H1 (cell line): Measurements from ENCODE around the gene TMBIM1. TPM values are rescaled to one million over a fixed set of nuclear protein-coding genes. Genes with fewer than 3 reads are reported as not detected.

Experiments used
- CTCF ChIA-PET: fragments of 300-600 bp; sonication (Branson Sonifier 250); formaldehyde crosslinking; loops from one replicate; lab custom pipeline; 2021; ENCODE audit not compliant: partially characterized antibody; lab: Charles Lee
- POLR2A ChIA-PET: fragments of 300-600 bp; sonication (Branson Sonifier 250); formaldehyde crosslinking; loops from one replicate; lab custom pipeline; 2021; ENCODE audit warnings: inconsistent platforms; ENCODE audit not compliant: partially characterized antibody; lab: Charles Lee
- DNase-seq, 2 experiments: peaks; one replicate each; pipeline versions ENCODE4 v3.0.0 to v3.0.0-alpha.2; 2010 to 2022; ENCODE audit warnings: low spot score in 2 of 2, low read depth in 1 of 2, mixed read lengths in 1 of 2
- FAIRE-seq: peaks from 2 replicates; lab custom pipeline; 2011; peaks lifted over from hg19 to GRCh38; lab: Jason Lieb, UNC
- H2AFZ ChIP-seq: 2 replicates; pipeline ENCODE4 v1.8.1; 2012; ENCODE audit warnings: low read length, inconsistent platforms
- H2AK5ac ChIP-seq: 2 replicates; pipeline ENCODE4 v1.6.1; 2013; ENCODE audit warnings: low read depth, low read length
- H2BK120ac ChIP-seq: replicated peaks from 2 replicates; pipeline ENCODE3; 2013; ENCODE audit warnings: low read depth, low read length, inconsistent platforms
- H2BK12ac ChIP-seq: 2 replicates; pipeline ENCODE4 v1.6.1; 2013; ENCODE audit warnings: low read depth, low read length
- H2BK15ac ChIP-seq: 2 replicates; pipeline ENCODE4 v1.6.1; 2013; ENCODE audit warnings: low read length
- H2BK20ac ChIP-seq: 2 replicates; pipeline ENCODE4 v1.6.1; 2013; ENCODE audit warnings: low read length
- H2BK5ac ChIP-seq: 2 replicates; pipeline ENCODE4 v1.6.1; 2013; ENCODE audit warnings: low read depth, low read length
- H3K14ac ChIP-seq: 2 replicates; pipeline ENCODE4 v1.6.1; 2013; ENCODE audit warnings: inconsistent platforms; ENCODE audit not compliant: insufficient read length
- H3K18ac ChIP-seq: 2 replicates; pipeline ENCODE4 v1.6.1; 2013; ENCODE audit warnings: low read length; ENCODE audit errors: extremely low read depth
- H3K23ac ChIP-seq: 2 replicates; pipeline ENCODE4 v1.6.1; 2013; ENCODE audit warnings: inconsistent platforms; ENCODE audit not compliant: insufficient read length
- H3K23me2 ChIP-seq: 2 replicates; pipeline ENCODE4 v1.6.1; 2013; ENCODE audit warnings: low read depth, low read length
- H3K27ac ChIP-seq: 2 replicates; pipeline ENCODE4 v1.6.1; 2011; ENCODE audit warnings: low read depth, low read length, inconsistent platforms
- H3K27me3 ChIP-seq, 4 experiments: replicated peaks in 1 of 4; 1 replicate in 1 of 4; 2 replicates in 3 of 4; pipeline versions ENCODE4 v1.6.1 to v1.8.1; 2011 to 2013; ENCODE audit warnings: low read length in 3 of 4, mild to moderate bottlenecking in 3 of 4, inconsistent platforms in 2 of 4, mixed read lengths in 2 of 4, moderate library complexity in 1 of 4; ENCODE audit not compliant: control insufficient read depth in 3 of 4, insufficient read depth in 3 of 4; ENCODE audit errors: extremely low read depth in 1 of 4
- H3K36me3 ChIP-seq, 4 experiments: 2 replicates each; pipeline versions ENCODE4 v1.6.1 to v1.8.1; 2011 to 2013; ENCODE audit warnings: mild to moderate bottlenecking in 4 of 4, low read length in 3 of 4, moderate library complexity in 2 of 4, control low read depth in 1 of 4, inconsistent platforms in 1 of 4; ENCODE audit not compliant: insufficient read depth in 4 of 4, control insufficient read depth in 2 of 4
- H3K4ac ChIP-seq: replicated peaks from 2 replicates; pipeline ENCODE3; 2013; ENCODE audit warnings: low read length, low read depth, mixed read lengths, inconsistent platforms; ENCODE audit not compliant: insufficient read length
- H3K4me1 ChIP-seq, 4 experiments: replicated peaks in 1 of 4; 1 replicate in 1 of 4; 2 replicates in 3 of 4; pipeline versions ENCODE4 v1.6.1 to v1.8.1; 2011 to 2013; ENCODE audit warnings: low read length in 3 of 4, inconsistent platforms in 2 of 4, mixed read lengths in 1 of 4; ENCODE audit not compliant: insufficient read depth in 4 of 4, control insufficient read depth in 3 of 4
- H3K4me2 ChIP-seq, 2 experiments: 2 replicates each; pipeline versions ENCODE4 v1.6.1 to v1.8.1; 2011 to 2013; ENCODE audit warnings: low read depth in 2 of 2, low read length in 2 of 2, control low read depth in 1 of 2, inconsistent platforms in 1 of 2, mild to moderate bottlenecking in 1 of 2; ENCODE audit not compliant: insufficient read depth in 1 of 2
- H3K4me3 ChIP-seq, 4 experiments: fragments of 200-600, 300-600 bp in 1 of 4; sonication (generic), shearing (Covaris generic), sonication (Bioruptor Twin) in 1 of 4; 2 replicates each; pipeline versions ENCODE4 v1.5.1 to v1.8.1; 2011 to 2016; ENCODE audit warnings: low read length in 4 of 4, low read depth in 3 of 4, control low read depth in 2 of 4, inconsistent platforms in 2 of 4, mild to moderate bottlenecking in 2 of 4, mixed read lengths in 1 of 4, moderate library complexity in 1 of 4; ENCODE audit not compliant: insufficient read depth in 2 of 4; ENCODE audit errors: extremely low read depth in 1 of 4
- H3K56ac ChIP-seq: replicated peaks from 2 replicates; pipeline ENCODE3; 2013; ENCODE audit warnings: low read depth, mild to moderate bottlenecking, mixed read lengths, low read length, inconsistent platforms; ENCODE audit not compliant: insufficient read length
- H3K79me1 ChIP-seq: 2 replicates; pipeline ENCODE4 v1.6.1; 2013; ENCODE audit warnings: low read depth, low read length, control low read depth
- H3K79me2 ChIP-seq, 2 experiments: 2 replicates each; pipeline versions ENCODE4 v1.6.1 to v1.8.1; 2012 to 2013; ENCODE audit warnings: low read length in 2 of 2, mild to moderate bottlenecking in 2 of 2, inconsistent platforms in 1 of 2; ENCODE audit not compliant: insufficient read depth in 2 of 2, control insufficient read depth in 1 of 2
- H3K9ac ChIP-seq, 4 experiments: replicated peaks in 1 of 4; 1 replicate in 1 of 4; 2 replicates in 3 of 4; pipeline versions ENCODE4 v1.6.1 to v1.8.1; 2011 to 2013; ENCODE audit warnings: low read depth in 3 of 4, low read length in 3 of 4, control low read depth in 2 of 4, mild to moderate bottlenecking in 2 of 4, moderate library complexity in 2 of 4, inconsistent platforms in 1 of 4; ENCODE audit errors: extremely low read depth in 1 of 4
- H3K9me3 ChIP-seq, 2 experiments: 2 replicates each; pipeline versions ENCODE4 v1.6.1 to v1.8.1; 2012 to 2013; ENCODE audit warnings: mild to moderate bottlenecking in 2 of 2, moderate library complexity in 2 of 2, control low read depth in 1 of 2, inconsistent platforms in 1 of 2, low read depth in 1 of 2, low read length in 1 of 2, mixed read lengths in 1 of 2; ENCODE audit not compliant: insufficient read depth in 2 of 2
- H4K20me1 ChIP-seq, 2 experiments: replicated peaks in 1 of 2; 2 replicates each; pipeline versions ENCODE3 to v1.8.1; 2011 to 2013; ENCODE audit warnings: inconsistent platforms in 2 of 2, low read length in 2 of 2, mild to moderate bottlenecking in 1 of 2; ENCODE audit not compliant: insufficient read depth in 2 of 2, control insufficient read depth in 1 of 2
- H4K5ac ChIP-seq: 2 replicates; pipeline ENCODE4 v1.6.1; 2013; ENCODE audit warnings: low read length, low read depth, mixed read lengths, inconsistent platforms; ENCODE audit not compliant: insufficient read length
- H4K8ac ChIP-seq: 2 replicates; pipeline ENCODE4 v1.8.0; 2013; ENCODE audit warnings: mild to moderate bottlenecking, moderate library complexity, low read length, inconsistent platforms; ENCODE audit not compliant: insufficient read depth; ENCODE audit errors: extremely low read depth
- H4K91ac ChIP-seq: replicated peaks from 2 replicates; pipeline ENCODE3; 2013; ENCODE audit warnings: low read length, mixed read lengths, inconsistent platforms; ENCODE audit not compliant: insufficient read length
- ATF3 ChIP-seq: IDR thresholded peaks from 2 replicates; pipeline ENCODE4 v1.6.1; 2011; ENCODE audit warnings: low read depth, mild to moderate bottlenecking, low read length; ENCODE audit not compliant: insufficient read depth
- CTCF ChIP-seq, 3 experiments: IDR thresholded peaks; 1 replicate in 2 of 3; 2 replicates in 1 of 3; pipeline versions ENCODE4 v1.5.1 to v1.6.1; 2011; ENCODE audit warnings: low read length in 3 of 3, mild to moderate bottlenecking in 3 of 3, inconsistent platforms in 2 of 3, low read depth in 1 of 3, moderate library complexity in 1 of 3; ENCODE audit not compliant: insufficient read depth in 1 of 3; ENCODE audit errors: control extremely low read depth in 1 of 3
- HDAC6 ChIP-seq: IDR thresholded peaks from one replicate; pipeline ENCODE4 v1.7.1; 2012; ENCODE audit warnings: low read depth, mild to moderate bottlenecking, inconsistent platforms, low read length, moderate library complexity
- JUND ChIP-seq: IDR thresholded peaks from 2 replicates; pipeline ENCODE4 v1.6.1; 2011; ENCODE audit warnings: mild to moderate bottlenecking, improper control_type of control experiment, low read length
- MAFK ChIP-seq: IDR thresholded peaks from 2 replicates; pipeline ENCODE4 v1.6.1; 2012; ENCODE audit warnings: low read depth, mild to moderate bottlenecking, improper control_type of control experiment, low read length
- SIRT6 ChIP-seq: IDR thresholded peaks from one replicate; pipeline ENCODE4 v1.7.1; 2012; ENCODE audit warnings: low read length, inconsistent platforms
- TCF12 ChIP-seq: IDR thresholded peaks from 2 replicates; pipeline ENCODE4 v1.6.1; 2011; ENCODE audit warnings: low read depth, mild to moderate bottlenecking, low read length
- USF2 ChIP-seq: IDR thresholded peaks from 2 replicates; pipeline ENCODE4 v1.6.1; 2011; ENCODE audit warnings: low read length, improper control_type of control experiment
- WGBS, 2 experiments: shearing (Covaris generic) in 1 of 2; methylation state at CpG; one replicate each; pipeline versions ENCODE4 v1.1.6 to v1.1.7; 2013 to 2015; ENCODE audit warnings: low lambda C conversion rate in 2 of 2, mixed read lengths in 2 of 2, inconsistent platforms in 1 of 2, low coverage in 1 of 2, missing lambda C conversion rate in 1 of 2; ENCODE audit not compliant: insufficient replicate concordance in 2 of 2, insufficient coverage in 1 of 2, insufficient read length in 1 of 2; ENCODE audit errors: extremely low coverage in 1 of 2, missing lambda C conversion rate in 1 of 2; 5-methylcytosine and 5-hydroxymethylcytosine counted together
- polyA plus RNA-seq, 7 experiments: library from polyadenylated mRNA; depleted of rRNA in 3 of 7; stranded (reverse) in 5 of 7; unstranded in 2 of 7; fragments of >200 nt in 5 of 7; fragments of 200-250 nt in 2 of 7; gene quantifications; 1 replicate in 5 of 7; 2 replicates in 1 of 7; 4 replicates in 1 of 7; pipeline versions ENCODE4 v1.2.1 to v1.2.3, GENCODE V29; 2011 to 2013; ENCODE audit warnings: missing spikeins in 2 of 7, mixed read lengths in 2 of 7
- total RNA-seq: library from RNA; stranded (reverse); fragmentation: NEBNext Ultra II Directional; extraction: Animal tissue kit (Norgen Biotek cat#: 25700); gene quantifications from 2 replicates; pipeline ENCODE4 v1.2.1, GENCODE V29; 2021

TMBIM1 gene
- total and polyA plus RNA-seq, 2 of the 8 experiments (the other 6 are each of a cell fraction or from before 2014, with no cell fraction given): 22.1 to 36.8 TPM

- no peaks in the 10 kb centered on the region for H3K79me1 ChIP-seq
- H3K4me1 ChIP-seq: no peaks in the 10 kb centered on the region
- ChIA-PET POLR2A (interaction anchor here (0.7 to 1.6 kb wide), 3 partner anchors 22 to 56 kb away, joined by 3 to 5 read pairs (median 3); partner anchors contain the start of gene CATIP), CTCF (interaction anchor here (0.6 to 11.7 kb wide), 39 partner anchors 7 to 406 kb away, joined by 3 to 192 read pairs (median 6); partner anchors contain the start of genes AAMP, CATIP, CTDSP1 and PNKD)
- no peak overlapping the region for H3K56ac ChIP-seq
- FAIRE-seq (peak; percentile 94), DNase-seq (peak; percentile 76 to 93)
- H3K4me2 ChIP-seq: no peak overlapping the region
- H3K27me3 ChIP-seq: no peaks in the 10 kb centered on the region
- no peak overlapping the region for H2BK5ac ChIP-seq
- H2AK5ac ChIP-seq: no peak overlapping the region
- no peak overlapping the region for H4K8ac ChIP-seq
- no peak overlapping the region for H3K4ac ChIP-seq
- H3K23ac ChIP-seq: no peak overlapping the region
- no peak overlapping the region for H2BK20ac ChIP-seq
- H3K4me3 ChIP-seq: no peak overlapping the region
- no peak overlapping the region for H4K5ac ChIP-seq
- 22% methylated on average over 9 of the region's 9 CpGs; no CpG with 5 or more reads in 1 of the 2 experiments for WGBS, 2 experiments
- H3K9ac ChIP-seq: no peak overlapping the region
- H3K18ac ChIP-seq: no peak overlapping the region
- H2BK12ac ChIP-seq: no peak overlapping the region
- H3K36me3 ChIP-seq: no peaks in the 10 kb centered on the region
- H2AFZ ChIP-seq: no peak overlapping the region
- no peak overlapping the region for H3K27ac ChIP-seq
- no peaks in the 10 kb centered on the region for H3K9me3 ChIP-seq
- H2BK15ac ChIP-seq: no peak overlapping the region; the same call in 1 of the 2 replicates
- H3K79me2 ChIP-seq: no peaks in the 10 kb centered on the region
- no peaks in the 10 kb centered on the region for H3K23me2 ChIP-seq
- no peak overlapping the region for H2BK120ac ChIP-seq
- H4K20me1 ChIP-seq: no peaks in the 10 kb centered on the region
- no peak overlapping the region for H4K91ac ChIP-seq
- H3K14ac ChIP-seq: no peak overlapping the region
- TF ChIP-seq USF2 (no peak), HDAC6 (no peak), JUND (0 out of 2 replicates have a peak, but pooled peaks have one; percentile 47), SIRT6 (no peak), ATF3 (0 out of 2 replicates have a peak, but pooled peaks have one; percentile 3), CTCF (IDR thresholded peaks at IDR 0.05; ENCODE audit: control extremely low read depth in 1 of 3, insufficient read depth in 1 of 3, low read depth in 1 of 3, low read length in 3 of 3) (peak; percentile 78 to 96 (median 93)), TCF12 (no peak), MAFK (no peak)
These were observed 9.0 kb upstream of the TMBIM1 start for GRCh38 chr2:218301176-218301819.
